Activated CD8-positive, alpha-beta memory T cell treated with anti-CD3 and anti-CD28 coated beads for 1 hour (primary cell): ENCODE measurements around the gene SPACA5B.
"Not testable (repeated sequence)": the region's sequence is repeated elsewhere in the genome, so short reads cannot be mapped to it uniquely, and the experiment has no call there.

Experiments
- DNase-seq, 2 donors: peaks; one replicate each; pipeline ENCODE4 v3.0.0-alpha.2; 2020; ENCODE audit warnings: low read depth in 1 of 2; ENCODE audit errors: extremely low read depth in 1 of 2

Gene SPACA5B

DNA sequence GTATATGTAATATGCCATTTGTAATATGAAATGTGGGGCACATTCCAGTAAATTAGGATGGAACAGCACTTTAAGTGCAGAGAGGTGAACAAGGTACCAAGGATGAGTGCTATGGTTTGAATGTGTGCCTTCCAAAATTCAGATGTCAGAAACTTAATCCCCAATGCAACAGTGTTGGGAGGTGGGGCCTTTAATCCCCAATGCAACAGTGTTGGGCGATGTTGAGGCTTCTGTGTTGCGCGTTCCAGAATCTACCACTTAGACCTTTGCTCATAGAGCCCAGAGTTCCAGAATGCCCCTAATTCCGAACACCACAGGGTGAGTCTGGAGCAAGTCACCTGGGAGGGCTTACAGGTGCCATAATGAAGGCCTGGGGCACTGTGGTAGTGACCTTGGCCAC is at the start of gene SPACA5B:
Gene SPACA5B, plus strand, starts transcription at position 301 of the 400 bp plus-strand sequence. Its CDS starts 62 bp downstream, at position 363.
- not testable (repeated sequence) for DNase-seq

DNA sequence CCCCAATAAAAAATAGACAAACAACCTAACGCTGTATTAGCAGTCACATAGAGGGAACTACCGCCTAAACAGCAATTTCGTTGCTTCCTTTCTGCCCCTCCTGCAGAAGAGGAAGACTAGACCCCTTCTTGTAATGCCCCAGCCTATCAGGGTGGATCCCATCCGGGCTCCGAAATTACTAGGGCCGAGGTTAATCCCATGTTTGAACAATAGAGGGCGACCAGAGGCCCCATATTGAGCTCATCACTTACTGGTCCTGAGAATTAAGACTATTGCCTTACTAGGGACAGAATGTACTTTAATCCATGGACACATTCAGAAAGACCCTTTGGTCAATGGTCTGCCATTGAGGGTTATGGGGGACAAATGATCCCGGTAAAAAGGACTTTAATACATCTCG is 47.2 kb upstream of the SPACA5B start:
- DNase-seq, result peak in 1 of 2 donors; percentile 4

DNA sequence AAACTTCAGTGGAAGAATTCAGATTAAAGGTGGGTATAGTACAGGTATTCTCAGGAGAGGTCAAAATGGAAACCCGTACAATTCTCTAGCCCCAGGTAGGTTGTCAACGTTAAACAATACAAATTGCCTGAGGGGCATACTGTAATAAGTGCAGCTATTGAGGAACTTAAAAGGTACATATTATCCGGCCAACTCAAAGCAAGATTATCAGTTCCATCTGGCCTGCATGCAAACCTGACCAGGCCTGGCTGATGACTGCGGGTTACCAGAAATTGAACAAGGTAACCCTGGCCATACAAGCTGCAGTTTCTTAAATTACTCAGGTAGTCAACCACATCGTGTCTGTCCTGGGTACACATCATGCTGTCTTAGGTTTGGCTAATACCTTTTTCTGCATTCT is 46.7 kb upstream of the SPACA5B start:
- DNase-seq, result no peak

DNA sequence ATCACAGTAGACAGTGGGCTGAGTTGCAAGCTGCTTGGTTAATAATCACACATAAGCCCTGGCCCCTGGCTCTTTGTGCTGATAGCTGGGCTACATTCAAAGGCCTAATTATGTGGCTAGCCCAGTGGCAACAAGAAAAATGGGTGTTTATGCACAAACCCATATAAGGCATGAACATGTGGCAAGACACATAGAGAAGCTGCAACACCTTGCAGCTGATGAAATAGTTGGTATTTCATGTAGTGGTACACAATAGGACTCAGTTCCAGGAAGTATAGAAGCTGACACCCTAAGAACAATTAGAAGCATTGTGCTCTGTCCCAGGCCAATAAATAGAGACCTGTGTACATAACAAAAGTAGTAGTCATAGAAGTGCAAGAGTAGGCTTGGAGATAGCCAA is 44.3 kb upstream of the SPACA5B start:
- no peak for DNase-seq

DNA sequence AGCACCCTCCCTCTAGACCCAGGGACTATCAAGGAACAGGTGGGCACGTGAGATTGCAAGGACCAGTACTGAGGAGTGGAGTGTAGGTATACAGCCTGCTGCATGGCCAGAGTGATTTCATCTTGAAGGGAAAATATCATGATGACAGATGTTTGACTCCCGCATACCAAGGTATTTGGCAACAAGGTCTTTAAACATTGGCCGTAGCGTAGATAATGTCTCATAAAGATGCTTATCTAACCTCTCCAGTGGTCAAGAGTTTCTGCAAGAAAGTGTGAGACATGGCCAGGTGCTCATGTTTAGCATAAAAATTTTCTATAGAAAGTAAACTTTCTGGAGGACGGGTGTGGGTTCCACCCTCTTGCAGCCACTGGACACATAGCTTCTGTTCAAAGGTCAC is 40.3 kb upstream of the SPACA5B start:
- DNase-seq, result no peak

DNA sequence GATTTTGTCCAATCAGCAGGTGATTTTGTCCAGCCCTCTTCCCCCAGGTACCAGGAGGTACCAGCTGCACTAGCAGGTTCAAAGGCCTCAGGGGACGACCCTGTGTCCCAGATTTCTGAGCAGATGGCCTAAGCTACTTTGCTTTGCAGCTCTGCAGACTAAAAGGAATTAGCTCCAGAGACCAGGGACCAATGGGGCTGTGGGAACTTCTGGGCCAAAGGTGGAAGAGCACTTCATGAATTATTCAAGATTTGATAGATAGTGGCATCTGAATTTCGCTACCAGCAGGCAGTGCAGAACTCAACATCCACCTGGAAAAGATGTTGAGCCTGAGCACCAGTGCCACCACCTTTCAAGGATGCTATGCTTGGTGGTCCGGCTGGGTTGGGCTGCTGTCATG is 37.9 kb upstream of the SPACA5B start:
- not testable (repeated sequence) for DNase-seq

DNA sequence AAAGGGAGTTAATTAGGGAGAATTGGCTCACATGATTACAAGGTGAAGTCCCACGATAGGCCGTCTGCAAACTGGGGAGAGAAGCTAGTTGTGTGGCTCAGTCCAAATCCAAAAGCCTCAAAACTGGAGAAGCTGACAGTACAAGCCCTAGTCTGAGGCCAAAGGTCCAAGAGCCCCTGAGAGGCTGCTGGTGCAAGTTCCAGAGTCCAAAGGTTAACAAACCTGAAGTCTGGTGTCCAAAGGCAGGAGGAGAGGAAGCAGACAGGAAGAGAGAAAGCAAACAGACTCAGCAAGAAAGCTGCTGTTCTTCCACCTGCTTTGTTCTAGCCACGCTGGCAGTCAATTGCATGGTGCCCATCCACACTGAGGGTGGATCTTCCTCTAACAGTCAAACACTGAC is 29.0 kb upstream of the SPACA5B start:
- DNase-seq, result no peak

DNA sequence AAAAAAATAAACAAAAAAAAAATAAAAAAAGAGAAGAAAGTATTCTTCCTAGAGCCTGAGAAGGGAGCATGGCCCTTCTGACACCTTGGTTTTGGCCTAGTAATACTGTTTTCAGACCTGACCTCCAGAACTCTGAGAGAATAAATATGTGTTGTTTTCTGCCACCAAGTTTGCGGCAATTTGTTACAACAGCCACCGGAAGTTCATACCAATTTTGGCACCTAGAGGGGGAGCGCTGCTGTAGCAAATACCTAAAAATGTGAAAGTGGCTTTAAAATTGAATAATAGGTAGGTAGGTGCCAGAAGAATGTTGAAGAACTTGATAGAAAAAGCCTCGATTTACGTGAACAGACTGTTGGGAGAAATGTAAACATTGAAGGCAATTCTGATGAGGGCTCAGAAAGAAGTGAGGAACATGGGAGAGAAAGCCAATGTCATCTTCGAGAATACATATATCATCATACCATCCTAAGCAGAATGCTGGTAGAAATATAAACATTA is 27.5 kb upstream of the SPACA5B start:
- DNase-seq, result no peak

DNA sequence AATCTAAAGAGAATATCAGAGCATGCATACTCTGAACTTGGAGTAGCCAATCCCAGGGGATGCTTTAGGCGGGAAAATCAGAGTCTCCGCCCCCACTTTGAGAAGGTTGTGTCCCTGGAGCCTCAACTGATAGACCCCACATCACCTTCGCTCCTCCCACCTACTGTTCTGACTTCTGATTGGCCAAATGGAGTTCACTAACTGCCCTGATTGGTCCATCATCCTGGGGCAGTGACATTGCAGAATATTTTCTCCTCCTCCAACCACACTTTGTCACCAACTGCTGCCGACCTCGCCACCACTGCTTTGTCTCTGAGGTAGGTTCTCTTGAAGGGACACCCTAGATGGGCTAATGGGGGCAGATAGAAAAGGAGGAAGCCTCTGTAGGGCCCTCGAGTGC is 22.7 kb upstream of the SPACA5B start:
- no peak for DNase-seq

DNA sequence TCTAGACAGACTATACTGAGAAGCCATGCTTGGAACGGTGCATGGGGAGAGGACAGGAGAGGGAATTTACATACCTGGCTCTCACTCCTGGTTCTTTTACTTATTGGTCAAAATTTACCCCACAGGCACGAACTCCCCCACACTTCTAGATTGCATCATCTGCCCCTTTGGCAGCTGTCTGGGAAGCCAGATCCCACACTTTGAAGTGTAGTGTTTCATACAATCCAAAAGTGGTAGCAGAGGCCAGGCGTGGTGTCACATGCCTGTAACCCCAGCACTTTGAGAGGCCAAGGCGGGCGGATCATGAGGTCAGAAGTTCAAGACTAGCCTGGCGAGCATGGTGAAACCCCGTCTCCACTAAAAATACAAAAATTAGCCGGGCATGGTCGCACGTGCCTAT is 5.1 kb upstream of the SPACA5B start:
- not testable (repeated sequence) for DNase-seq

DNA sequence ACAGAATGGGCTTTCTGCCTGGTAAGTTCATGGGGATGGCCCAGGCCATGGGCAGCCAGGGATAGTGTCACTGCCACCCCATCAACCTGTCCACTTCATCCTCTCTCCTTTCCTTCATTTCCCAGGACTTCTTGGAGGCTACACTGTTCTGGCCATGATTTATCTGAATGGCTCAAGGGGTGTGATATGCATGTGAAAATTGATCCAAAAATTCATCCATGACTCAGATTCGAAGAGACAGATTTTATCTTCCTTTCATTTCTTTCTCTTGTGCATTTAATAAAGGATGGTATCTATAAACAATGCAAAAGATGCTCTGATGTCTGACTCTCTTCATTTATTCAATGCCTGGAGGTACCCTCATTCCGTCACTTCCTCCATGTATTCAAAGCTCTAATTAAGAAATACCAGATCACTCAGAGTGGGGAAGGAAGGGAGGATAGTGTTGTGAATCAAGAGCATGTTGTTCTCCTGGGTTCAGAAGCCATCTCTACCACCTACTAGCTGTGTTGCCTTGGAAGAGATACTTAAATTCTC is 1.9 kb downstream of the SPACA5B start:
- DNase-seq, result not testable (repeated sequence)

DNA sequence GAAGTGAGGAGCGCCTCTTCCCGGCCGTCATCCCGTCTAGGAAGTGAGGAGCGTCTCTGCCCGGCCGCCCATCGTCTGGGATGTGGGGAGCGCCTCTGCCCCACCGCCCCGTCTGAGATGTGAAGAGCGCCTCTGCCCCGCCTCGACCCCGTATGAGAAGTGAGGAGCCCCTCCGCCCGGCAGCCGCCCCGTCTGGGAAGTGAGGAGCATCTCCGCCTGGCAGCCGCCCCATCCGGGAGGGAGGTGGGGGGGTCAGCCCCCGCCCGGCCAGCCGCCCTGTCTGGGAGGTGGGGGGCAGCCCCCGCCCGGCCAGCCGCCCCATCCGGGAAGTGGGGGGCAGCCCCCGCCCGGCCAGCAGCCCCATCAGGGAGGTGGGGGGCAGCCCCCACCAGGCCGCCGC is 8.7 kb downstream of the SPACA5B start:
- not testable (repeated sequence) for DNase-seq

DNA sequence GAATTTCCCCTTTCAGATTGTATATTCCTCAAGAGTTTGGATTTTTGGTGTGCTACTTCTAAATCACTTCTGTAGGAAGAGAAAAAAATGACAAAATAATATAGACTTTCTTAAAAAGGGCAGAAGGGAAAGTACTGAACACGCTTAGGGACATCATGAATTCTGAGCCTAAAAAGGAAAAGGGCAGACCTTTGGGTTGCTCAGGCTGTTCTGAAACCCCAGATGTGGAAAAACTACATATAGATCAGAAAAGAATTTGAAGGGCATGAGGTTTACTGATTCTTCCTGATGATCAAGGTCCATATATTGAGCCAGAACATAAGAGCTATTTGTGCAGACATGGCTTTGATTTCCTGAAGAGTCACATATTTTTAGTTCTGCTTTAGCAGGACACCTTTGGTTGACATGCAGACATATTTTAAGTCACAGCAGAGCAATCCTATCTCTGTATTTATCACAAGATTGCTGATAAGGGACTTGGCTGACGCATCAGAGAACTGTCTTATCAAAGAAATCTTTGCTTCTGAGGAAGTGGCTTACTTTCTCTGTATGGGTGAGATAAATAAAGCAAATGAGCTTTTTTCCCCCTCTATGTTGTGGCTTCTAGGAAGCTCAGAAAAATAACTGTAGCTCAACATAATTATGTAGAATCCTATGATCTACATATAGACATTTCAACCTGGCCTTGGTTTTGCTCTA is 11.5 kb downstream of the SPACA5B start:
- not testable (repeated sequence) for DNase-seq

DNA sequence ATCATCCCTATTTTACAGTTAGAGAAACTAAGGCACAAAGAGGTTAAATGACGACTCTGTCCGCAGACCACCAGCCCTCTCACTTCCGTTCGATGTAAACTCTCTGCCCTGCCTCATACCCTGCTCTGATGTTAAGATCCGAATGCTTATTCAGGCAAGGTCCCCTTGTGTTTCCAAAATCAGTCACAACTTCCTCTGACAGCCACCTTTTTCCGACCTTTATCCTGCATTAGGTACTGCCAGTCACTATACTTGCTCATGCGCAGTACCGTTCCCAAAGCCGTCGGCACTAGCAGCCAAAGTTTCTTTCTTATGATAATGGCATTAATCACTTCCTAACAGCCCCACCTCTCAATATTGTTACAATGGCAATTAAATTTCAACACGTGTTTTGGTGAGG is 12.3 kb downstream of the SPACA5B start:
- DNase-seq, result not testable (repeated sequence)

DNA sequence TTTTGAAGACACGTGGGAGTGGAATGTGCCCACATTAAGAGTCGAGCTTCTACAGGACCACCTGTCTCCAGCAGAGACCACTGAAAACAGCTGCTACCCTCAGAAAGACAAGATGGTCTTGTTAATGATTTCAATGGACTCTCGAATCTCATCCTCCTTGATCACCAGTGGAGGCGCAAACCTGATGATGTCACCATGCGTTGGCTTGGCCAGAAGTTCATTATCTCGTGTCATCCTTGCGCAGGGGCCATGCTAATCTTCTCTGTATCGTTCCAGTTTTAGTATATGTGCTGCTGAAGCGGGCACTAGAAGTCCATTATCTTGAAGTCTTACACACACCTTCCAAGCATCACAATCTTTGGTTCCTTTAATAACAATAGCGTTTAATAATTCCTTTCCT is 23.3 kb downstream of the SPACA5B start:
- no peak for DNase-seq

DNA sequence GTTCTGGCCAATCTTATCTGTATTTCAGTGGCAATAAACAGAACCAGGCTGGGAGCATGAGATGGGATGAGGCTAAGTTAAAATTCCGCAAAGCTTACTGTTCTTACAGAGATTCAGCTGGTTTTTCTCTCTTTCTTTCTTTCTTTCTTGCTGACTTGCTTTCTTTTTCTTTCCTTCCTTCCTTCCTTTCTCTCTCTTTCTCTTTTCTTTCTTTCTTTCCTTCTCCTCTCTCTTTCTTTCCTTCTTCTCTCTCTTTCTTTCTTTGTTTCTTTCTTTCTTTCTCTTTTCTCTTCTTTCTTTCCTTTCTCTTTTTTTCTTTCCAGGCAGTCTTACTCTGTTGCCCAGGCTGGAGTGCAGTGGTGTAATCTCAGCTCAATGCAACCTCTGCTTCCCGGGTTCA is 24.4 kb downstream of the SPACA5B start:
- DNase-seq, result no peak

DNA sequence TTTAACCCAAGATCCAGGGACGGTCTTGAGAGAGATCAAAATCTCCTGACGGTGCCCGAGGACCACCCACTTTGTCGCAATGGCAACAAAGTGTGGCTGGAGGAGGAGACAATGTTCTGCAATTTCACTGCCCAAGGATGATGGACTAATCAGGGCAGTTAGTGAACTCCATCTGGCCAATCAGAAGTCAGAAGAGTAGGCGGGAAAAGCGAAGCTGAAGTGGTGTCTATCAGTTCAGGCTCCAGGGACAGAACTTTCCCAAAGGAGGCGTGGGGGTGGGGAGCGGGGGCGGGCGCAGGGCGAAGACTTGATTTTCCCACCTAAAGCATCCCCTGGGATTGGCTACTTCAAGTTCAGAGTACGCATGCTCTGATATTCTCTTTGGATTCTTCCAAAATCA is 25.6 kb downstream of the SPACA5B start:
- DNase-seq, result no peak

DNA sequence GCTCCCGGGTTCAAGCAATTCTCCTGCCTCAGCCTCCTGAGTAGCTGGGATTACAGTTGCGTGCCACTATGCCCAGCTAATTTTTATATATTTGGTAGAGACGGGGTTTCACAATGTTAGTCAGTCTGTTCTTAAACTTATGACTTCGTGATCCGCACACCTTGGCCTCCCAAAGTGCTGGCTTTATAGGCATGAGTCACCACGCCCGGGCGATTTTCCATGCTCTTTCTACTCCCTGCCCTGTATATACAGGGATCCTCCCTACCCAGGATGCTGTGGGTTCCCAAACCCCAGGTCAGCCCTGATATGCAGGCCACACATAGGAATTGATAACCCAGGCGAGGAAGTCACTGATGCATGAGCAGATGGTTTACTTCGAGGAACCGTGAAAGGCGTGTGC is 34.8 kb downstream of the SPACA5B start:
- no peak for DNase-seq

DNA sequence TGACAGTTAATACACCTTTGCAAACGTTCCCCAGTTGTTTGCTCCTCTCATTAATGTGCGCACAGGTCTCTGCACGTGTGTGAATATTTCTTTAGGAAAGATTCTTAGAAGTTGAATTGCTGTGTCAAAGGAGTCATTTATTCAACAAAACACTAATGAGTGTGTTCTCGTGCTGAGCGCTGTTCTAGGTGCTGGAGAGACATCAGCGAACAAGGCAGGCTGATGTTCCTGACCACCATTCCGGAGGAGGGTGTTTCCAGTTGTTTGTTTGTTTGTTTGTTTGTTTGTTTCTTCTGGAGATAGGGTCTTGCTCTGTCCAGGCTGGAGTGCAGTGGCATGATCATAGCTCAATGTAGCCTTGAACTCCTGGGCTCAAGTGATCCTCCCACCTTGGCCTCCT is 35.9 kb downstream of the SPACA5B start:
- not testable (repeated sequence) for DNase-seq

DNA sequence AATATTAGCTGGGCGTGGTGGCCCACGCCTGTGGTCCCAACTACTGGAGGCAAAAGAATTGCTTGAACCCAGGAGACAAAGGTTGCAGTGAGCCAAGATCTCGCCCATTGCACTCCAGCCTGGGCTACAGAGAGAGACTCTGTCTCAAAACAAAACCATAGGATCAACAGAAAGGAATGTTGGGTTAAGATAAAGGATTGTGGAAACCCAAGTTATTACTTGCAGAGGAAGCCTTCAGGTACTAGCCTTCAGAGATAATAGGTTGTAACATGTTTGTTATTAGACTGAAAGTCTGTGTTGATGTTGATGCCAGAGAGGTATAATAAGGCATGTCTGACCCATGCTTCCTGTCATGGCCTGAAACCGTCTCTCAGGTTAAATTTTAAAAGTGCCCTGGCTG is 49.3 kb downstream of the SPACA5B start:
- DNase-seq, result no peak

DNA sequence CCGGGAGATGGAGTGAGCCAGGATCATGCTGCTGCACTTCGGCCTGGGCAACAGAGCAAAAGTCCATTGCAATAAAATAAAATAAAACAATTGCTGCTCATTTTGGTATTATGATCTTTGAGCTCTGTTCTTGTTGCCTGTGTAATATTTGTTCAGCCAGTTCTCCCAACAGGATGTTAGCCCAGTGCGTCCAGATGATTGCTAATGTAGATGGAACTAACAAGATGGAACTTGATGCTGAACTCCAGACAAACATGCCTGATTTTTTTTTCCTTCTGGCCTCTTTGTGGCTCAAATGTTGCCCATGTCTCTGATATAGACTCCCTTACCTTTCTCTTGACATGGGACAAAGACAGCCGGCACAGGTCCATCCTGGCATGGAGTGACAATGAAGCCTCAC is 50.4 kb downstream of the SPACA5B start:
- DNase-seq, result no peak

DNA sequence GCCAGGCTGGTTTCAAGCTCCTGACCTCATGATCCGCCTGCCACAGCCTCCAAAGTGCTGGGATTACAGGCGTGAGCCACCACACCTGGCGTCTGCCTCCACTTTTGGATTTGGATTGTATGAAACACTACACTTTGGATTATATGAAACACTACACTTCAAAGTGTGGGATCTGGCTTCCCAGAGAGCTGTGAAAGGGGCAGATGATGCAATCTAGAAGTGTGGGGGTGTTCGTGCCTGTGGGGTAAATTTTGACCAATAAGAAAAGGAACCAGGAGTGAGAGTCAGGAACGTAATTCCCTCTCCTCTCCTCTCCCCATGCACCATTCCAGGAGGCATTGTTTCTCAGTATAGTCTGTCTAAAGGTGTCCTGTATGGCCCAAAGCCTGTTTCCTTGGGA is 51.5 kb downstream of the SPACA5B start:
- not testable (repeated sequence) for DNase-seq
